Activated CD8-positive, alpha-beta memory T cell treated with anti-CD3 and anti-CD28 coated beads for 24 hours (primary cell): ENCODE data around the gene RFC3.

Source experiments
- DNase-seq: peaks from one replicate; pipeline ENCODE4 v3.0.0-alpha.2; 2020

Gene RFC3

DNA sequence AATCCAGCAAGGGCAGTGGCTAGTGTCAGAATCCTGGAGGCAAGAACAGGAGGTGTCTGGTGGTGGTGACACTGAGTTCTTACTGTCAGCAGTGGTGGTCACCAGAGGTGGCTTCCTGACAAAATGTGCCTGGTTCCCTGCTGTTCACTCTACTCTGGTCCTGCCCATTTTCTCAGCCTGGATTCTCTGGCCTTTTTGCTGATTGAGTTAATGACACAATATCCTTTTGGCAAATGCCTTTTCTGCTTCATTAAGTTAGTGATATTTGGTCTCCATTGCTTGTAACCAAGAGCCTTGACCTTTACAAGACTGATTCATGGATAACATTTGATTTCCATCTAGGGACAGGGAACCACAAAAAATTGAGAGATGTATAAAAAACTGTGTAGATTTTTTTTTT is 51.1 kb downstream of the RFC3 start:
- no peak for DNase-seq

DNA sequence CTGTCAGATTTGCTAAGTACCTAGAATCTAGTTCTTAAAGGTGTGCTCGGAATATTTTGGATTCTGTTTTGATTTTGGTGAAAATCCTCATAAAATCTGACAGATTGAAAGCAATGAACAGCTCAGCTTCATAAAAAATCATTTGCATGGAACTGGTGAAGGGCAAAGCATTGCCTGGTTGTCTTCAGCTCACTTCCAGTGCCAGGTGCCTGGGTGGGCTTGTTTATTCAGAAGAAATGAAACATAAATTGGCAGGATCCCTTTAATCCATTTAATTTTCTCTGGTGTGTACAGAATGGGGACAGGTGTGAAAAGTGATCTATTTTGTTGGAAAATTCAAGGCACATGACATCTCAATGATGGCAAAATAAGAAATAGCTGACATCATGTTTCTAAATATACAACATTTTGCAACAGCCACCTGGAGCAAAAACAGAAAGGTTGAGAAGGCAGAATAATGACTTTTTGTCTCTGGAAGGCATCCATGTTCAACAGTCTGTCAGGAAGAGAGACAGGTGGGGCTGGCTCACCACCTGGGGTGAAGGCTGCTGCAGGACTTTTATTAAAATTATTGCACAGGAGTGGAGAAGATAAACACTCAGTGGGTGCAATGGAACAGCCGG is 52.2 kb downstream of the RFC3 start:
- no peak for DNase-seq

DNA sequence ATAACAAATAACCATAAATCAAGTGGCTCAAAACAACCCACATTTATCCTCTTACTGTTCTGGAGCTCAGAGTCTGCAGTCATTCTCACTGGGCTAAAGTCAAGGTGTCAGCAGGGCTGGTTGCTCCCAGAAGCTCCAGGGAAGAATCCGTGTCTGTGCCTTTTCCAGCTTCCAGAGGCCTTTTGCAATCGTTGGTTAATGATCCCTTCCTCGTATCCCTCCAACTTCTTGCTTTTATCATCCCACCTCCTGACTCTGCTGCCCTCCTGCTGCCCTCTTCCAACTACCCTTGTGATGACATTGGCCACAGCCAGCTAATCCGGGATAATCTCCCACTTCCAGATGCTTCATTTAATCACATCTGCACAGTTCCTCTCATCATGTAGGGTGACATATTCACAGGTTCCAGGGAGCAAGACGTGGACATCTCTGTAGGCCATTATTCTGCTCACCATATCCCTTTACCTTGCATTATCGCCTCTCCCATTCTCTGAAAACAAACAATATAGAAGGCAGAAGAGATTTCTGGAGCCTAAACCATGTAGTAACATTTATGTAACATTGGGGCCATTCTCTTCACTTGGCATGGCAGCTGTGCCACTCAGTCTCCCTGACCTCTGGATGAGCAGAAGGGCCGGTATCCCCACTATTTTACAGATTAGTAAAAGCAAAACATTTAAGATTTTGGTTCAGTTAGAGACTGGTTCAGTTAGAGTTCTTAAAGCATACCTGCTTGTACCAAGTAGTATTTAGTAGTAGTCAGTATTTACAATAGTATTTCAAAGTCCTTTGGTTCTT is 53.5 kb downstream of the RFC3 start:
- no peak for DNase-seq

DNA sequence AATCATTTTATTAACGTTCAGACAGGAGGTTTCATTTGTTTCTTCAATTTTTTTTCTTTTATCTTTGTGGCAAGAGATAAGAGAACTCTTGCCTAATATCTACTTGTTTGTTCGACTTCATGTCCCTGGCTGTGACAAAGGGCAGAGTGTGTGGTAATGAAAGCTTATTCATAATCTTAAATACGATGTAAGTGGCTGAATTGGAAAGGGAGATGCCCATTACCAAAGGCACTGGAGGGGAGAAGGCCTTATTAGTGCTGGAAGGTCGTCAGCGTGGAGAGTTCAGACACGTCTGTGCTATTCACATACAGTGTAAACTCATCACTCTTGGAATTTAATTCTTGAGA is 54.0 kb downstream of the RFC3 start:
- no peak for DNase-seq

DNA sequence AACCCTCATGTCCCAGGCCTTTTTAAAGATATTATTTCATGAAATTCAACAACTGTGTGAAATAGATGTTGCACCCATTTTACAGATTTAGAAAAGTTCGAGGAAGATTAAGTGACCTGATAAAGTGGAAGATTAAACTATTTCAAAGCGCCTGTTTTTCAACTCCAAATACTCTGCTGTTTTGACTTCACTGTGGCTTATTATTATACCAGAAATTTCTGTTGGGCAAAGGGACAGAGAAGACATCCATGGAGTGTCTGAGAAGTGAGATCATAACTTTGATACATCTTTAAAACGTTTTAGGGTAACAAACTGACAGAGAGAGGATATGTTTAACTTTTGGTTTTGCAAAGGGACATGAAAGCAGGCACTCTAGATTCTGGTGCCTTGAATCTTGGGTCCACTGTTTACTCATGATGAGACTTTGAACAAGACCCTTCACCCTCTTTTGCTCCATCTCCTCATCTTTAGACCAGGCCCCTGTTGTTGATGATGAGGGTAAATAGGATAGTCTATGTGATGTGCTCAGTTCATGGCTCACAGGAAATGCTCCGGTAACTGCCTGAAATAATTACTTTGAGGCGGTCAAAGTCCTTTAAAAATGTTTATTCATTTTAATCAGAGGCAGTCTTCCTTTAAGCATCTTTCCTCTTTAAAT is 55.4 kb downstream of the RFC3 start:
- DNase-seq = no peak

DNA sequence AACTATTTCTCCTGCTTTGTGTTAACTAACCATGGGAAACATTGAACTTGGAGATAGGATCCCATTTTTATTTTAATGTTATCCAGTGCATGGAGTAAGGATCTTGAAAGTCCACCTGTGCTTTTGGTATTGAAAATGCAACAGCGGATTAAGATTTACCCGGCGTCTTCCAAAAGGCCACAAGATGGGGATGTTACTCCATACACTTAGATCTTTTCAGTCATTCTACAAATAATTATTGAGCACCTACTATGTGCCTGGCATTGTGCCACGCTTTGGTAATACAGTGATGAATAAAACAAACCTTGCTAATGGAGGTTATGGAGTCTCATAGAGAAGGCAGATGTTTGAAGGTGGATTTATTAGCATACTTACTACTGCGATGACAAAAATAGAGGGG is 56.9 kb downstream of the RFC3 start:
- no peak for DNase-seq

DNA sequence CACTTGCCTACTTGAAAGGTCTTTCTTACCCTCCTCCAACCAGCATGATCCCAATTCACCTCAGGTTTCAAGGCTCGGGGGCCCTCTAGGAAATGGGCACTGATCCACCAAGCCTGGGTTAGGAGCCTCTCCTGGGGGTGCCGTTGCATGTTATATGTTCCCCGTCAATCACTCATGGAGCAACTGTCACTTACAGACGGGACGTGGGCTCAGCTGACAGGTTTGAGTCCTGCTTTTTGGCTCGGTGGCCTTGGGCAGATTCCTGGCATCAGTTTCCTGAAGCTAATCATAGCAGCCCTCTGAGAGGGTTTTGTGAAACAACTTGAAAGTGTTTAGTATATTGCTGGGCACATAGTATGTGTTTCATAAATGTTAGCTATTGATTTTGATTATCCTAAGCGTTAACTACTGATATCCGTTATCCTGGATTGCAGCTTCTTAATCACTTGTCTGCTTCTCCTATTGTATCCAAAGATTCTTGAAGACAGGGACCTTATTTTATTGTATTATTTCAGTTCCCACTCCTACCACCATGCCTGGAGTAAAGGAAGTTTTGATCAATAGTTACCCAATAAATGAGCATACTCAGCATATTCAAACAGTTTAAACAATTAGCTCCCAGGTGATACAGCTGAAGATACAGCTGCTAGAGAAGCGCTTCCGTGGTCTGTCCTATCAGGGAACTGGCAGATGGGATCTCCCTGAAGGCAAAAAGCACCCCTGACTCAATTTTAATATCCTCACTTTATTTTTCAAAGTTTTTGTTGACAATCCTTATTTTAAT is 57.9 kb downstream of the RFC3 start:
- no peak for DNase-seq

DNA sequence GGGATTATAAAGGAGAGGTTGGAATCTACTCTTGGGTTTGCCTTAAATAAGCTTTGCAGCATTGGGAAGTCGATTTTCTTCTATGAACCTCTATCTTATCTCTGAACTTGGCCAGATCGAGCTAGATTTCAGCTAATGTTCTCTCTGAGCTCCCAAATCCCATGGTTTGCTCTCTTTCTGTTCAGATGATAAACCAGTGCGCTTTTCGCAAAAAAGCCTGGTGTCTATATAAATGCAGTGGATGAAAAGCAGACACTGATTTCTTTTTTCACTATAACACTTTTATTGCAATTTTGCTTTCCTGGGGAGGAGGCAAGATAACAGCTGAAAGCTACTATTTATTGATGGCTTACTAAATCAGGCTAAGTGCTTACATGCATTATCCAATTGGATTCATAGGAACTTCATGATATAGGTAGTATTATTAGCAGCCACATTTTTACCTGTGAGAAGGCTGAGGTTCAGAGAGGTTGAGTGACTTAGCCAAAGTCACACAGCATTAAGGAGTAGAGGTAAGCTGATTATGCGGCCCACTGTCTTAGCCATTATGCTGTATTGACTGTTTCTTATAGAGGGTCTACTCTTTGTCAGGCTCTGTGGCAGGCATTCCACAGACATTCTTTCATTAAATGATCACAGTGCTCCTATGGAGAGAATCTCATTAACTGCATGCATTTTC is 58.9 kb downstream of the RFC3 start:
- no peak for DNase-seq

DNA sequence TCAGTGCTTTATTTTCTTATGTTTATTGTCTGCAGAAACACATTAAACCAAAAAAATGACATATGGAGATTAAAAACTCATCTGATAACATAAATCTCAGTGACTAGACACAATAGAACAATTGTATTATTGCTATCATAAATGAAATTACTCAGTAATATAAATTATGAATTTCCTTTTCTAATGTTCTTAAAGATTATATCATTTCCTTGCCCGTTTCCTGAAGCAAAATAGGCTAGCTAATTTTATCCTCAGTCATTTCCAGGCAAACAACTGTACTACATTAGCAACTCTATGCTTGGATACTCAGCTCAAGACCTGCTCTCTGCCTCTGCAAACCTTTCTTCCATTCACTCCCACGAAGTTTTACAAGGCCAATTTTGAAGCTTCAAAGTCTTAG is 61.2 kb downstream of the RFC3 start:
- DNase-seq = no peak

DNA sequence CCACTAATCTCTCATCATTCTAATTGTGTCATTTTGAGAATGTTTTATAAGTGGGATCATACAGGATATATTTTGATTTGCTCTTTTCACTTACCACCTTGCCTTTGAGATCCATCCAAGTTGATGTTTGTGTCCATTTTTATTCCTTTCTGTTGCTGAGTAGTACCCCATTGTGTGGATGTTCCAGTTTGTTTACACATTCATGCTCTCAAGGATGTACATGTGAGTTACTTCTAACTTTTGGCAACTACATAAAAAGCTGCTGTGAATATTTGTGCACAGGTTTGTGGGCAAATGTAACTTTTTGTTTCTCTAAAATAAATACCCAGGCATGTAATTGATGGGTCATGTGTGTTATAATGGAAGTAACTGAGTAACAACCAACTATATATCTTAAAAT is 64.9 kb downstream of the RFC3 start:
- no peak for DNase-seq

DNA sequence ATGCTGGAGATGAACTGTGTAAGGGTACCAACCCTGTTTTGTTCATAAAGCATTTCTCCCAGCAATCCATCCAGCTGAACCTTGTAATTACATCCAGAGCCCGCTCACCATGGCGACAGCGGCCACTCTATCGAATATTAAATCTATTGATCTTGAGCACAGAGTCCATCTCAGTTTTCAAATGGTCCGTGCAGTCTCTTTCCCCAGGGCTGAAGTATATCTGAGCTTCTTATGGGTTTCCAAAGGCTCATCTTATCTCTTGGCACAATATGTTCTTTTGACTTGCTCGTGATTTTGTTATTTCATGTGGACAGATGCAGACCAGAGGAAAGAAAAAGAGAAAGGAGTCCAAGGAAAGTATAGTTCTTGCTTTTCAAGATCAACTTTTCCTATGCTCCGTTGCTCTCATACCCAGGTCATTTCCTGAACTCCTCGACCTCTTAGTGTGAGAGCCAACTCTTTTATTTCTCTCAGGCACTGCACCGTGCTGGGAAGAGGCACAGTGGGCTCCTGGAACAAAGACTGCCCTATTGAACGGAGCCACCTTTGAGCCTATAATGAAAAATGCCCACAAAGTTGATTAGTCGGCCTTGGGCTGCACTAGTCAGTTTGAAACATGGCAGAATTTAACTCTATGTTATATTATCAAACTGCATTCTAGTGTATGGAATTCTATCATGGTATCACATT is 66.7 kb downstream of the RFC3 start:
- no peak for DNase-seq
